ENCODE results near the gene DEPDC1B. TPM values are rescaled to one million over a fixed set of nuclear protein-coding genes. Genes with fewer than 3 reads are reported as not detected.
"Not testable (repeated sequence)": the region's sequence is repeated elsewhere in the genome, so short reads cannot be mapped to it uniquely, and the experiment has no call there.

DEPDC1B gene
- total RNA-seq, 1 experiment from 2014 or later = 41.6 TPM

DNA sequence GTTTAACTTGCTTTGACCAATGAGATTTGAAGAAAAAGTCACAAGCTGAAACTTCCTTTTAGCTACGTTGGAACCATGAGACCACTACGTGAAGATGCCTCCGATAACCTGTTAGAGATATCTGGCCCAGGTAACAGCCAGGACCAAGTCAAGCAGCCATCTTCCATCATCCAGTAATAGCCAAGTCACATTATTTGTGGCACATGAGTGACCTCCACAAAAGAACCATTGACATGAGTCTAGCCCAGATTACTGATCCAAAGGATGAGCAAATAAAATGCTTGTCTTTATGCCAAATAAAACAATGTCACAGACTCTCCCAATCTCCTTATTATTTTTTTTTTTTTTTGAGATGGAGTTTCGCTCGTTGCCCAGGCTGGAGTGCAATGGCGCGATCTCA is 1.6 kb downstream of the DEPDC1B start:
- DNase-seq (ENCODE audit: low spot score) = no peak

DNA sequence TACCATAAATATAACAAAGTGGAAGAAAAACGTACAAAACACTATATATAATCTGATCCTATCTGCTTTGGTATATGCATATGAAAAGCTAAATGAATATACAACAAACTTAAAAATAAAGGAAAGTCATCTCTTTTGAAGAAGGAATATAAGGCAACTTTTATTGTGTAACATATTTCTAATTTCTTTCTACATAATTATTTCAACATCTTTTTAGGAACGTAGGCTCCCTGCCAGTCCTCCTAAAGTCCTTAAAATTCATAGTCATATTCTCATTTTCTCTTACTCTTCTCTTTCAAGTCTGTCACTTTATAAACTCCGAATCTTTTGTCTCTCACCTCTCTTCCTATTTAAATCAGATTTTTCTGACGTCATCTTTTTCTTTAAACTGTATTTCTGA is 9.6 kb downstream of the DEPDC1B start:
- no peak for DNase-seq (ENCODE audit: low spot score)

DNA sequence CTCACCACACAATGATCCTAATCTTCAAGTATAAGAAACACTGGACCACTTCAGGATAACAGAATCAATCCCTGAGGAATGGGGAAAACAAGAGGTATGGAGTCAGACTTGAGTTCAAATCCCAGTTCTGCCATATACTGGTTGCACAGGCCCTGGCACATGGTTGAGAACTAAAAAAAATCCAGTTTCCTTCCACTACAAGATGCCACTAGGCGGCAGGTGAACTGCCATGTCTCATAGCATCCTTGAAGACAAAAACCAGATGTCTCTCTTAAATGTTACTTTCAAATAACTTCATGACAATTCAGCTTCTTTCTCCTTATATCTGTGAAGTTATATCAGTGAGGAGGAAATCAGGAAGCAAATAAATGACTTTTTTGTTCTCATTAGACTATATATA is 11.0 kb downstream of the DEPDC1B start:
- no peak for DNase-seq (ENCODE audit: low spot score)

DNA sequence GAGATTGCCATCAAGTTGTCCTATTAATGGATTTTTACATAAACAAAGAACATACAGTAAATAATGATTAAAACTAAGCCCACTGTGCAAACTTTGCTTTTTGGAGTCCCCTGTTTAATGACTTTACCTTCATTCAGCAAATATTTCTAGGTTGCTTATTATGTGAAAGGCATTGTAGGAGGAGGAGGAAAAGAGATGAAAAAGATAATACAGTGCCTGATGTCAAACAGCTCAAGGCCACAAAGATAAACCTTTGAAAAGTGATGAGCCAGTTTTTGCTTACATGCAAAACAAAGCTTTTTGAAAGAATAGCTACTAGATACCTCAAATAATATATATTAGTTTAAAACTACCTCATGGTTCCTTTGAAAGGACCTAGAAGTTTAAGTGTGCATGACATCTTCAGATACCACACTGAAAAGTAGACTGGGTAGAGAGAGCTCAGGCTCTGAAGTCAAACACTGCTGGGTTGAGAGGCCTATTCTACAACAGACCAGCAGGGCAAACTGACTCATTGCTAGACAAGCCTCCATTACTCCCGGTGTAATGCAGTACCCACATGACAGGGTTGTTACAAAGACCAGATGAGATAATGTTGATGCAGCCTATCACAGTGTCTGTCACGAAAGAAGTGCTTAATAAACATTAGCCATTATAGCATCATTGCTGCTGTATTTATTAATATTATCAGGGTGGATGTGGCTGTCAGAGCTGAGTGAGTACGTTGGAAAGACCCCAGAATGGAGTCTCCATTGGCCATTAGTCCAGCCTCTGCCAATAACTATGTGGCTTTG is 11.8 kb downstream of the DEPDC1B start:
- peak; percentile 41 for DNase-seq (ENCODE audit: low spot score)

DNA sequence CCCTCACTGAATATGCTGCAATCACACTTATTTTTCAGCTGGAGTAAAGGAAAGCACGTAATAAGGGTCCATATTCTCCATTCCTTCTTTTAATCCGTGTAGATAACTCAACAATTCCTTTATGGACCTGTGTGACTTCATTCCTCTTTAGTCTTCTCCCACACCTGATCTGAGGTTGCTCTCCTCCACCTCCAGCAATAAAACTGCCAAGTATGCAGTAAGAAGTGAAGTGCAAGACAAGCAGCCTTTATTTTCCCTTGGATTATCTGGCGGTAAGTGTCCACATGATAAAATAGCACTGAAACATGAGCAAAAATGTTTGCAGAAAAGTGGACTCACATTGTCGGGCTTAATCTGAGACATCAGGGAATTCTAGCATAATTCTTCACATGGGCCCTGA is 13.8 kb downstream of the DEPDC1B start:
- DNase-seq (ENCODE audit: low spot score) = no peak

DNA sequence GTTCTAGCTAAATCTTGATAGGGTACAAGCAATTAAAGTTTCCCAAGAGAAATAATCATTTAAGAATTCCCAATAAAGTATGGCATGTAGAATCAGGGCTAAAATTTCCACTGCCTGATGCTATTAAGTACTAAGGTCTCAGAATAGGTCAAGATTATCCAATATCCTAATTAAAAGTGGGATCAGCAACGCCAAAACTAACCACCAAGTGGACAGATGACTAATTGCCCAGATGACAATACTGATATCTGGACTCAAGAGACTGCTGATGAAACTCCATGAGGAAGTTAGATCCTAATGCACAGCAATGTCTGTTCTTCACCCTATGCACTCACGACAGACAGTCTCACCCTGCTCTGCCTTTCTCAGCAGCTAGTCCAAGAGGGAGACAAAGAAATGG is 14.3 kb downstream of the DEPDC1B start:
- no peak for DNase-seq (ENCODE audit: low spot score)

DNA sequence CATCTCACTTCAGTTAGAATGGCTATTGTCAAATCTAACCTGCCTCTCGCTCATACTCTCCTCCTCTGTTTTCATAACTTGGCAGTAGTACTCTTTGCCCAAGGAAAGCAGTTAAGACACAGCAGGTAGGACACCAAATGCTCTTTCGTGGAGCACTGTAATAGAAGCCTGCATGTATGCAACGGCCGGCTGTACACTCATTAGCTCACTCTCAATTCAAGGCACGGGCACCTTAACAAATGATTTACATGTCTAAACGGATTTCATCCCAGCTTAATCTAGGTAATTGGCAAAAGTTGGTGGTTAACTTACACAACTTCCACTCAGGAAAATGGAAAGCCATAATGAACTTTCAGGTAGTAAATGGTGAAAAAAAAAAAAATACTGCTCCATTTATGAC is 14.9 kb downstream of the DEPDC1B start:
- DNase-seq (ENCODE audit: low spot score) = no peak

DNA sequence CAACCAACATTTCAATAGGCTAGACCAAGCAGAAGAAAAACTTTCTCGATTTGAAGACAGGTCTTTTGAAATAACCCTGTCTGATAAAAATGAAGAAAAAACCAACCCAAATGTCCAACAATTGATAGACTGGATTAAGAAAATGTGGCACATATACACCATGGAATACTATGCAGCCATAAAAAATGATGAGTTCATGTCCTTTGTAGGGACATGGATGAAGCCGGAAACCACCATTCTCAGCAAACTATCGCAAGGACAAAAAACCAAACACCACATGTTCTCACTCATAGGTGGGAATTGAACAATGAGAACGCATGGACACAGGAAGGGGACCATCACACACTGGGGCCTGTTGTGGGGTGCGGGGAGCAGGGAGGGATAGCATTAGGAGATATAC is 18.0 kb downstream of the DEPDC1B start:
- not testable (repeated sequence) for DNase-seq (ENCODE audit: low spot score)

DNA sequence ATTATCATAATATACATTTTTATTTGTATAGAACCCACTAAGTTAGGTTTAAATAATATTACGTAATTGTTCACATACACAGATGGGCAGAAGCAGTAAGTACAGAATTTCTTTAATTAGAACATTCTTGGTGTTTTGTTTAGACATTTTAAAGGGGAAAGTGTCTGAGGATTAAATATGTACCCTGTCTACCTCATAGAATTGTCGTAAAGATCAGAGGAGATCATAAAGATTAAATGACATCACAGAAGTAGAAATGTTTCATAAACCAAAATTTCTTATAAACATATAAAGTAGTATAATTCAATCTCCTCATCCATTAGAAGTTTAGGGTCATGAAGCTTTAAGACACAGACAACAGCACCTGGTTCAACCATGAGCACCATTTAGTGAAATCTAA is 20.1 kb downstream of the DEPDC1B start:
- no peak for DNase-seq (ENCODE audit: low spot score)

DNA sequence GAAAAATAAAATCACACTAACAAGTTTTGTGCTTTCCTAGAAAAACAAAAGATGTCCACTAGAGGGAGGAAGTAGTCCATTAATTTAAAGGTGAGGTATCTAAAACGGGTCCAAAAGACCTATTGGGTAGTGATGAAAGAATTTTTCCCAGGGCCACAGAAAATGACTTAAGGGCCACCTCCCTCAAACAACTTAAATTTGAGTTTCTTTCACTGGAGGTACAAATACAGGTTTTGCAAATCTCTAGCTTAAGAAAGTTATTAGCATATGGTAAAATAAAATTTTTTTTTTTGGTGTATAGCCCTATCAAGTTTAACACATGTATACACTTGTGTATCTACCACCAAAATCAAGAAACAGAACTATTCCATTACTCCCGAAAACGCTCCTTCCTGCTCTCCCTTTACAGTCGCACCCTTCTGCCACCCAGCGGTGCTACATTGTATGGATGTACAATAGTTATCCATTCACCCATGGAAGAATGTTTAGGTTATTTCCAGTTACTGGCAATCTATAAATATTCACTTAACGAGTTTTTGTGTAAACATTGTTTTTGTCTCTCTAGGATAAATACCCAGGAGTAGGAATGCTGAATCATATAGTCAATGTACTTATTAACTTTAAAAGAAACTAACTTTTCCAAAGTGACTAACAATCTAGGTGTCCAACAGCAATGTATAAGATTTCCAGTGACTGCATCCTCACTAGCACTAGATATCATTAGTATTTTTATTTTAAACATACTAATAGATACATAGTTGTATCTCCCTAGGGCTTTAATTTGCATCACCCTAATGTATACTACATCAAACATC is 21.9 kb downstream of the DEPDC1B start:
- DNase-seq (ENCODE audit: low spot score) = peak; percentile 27

DNA sequence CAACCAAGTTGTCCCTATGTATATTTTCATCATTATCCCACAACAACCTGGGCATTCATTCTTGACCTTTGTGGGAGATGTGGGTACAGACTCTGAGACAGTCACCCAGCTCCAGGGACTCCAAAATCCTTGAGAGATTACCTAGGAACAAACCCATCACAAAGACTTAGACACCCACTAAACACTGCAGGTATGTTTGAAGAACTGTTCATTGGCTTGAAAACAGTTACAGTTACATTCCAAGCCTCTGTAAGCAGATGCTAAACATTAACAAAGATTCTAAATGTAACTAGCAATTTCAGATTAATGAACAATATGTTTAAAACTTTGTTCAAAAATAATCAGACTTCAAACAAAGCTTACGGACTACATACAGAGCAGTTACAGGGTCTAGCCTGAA is 24.7 kb downstream of the DEPDC1B start:
- no peak for DNase-seq (ENCODE audit: low spot score)

DNA sequence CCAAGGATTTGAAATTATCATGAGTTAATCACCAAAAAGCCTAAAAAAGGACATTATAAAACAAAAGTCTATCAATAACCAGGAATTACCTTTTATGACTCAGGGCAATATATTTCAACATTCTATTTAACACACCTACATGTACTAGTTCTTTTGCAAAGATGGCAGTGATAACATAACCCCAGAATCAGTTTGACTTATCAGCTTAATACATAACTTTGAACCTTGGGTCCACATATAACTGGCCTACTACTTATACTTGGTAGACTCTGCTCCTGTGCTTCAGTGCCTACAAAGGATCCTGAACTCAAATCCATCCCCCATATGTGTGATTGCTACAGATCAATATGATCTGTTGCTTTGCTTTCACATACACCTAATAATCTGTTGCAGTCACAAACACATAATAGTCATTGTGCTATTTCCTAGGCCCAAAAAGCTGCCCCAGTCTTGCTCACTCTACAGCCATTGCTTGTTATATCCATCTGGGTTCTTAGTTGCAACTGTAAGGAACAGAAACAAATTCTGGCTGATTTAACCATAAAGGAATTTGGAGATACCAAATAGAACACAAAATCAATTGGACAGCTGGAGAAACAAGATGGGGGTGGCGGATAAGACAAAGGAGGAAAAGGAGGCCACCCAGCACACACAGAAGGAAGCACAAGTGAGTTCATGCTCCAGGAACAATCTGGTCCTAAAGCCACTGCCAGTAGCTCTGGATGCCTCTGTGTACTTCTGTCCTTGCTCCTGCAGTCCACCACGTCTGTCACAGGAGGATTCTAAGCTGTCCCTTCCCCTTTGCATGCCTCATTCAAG is 25.5 kb downstream of the DEPDC1B start:
- DNase-seq (ENCODE audit: low spot score) = no peak

DNA sequence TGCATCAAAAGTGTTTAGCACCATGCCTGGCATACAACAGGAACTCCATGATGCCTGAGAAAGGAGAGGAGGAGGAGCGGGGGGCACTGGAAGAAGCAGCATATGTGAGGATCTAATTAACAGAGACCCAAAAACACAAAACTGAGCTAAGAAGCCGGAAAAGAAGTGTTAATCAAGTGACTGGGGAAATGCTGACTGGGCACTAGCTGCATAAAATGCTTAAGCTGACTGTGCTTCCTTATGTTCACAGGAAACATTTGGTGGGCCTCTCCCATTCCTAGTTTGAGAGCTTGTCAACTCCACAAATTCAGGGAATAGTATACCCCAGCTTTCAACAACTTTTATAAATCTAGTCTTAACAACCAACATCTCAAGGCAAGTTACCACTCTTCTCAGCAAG is 26.6 kb downstream of the DEPDC1B start:
- no peak for DNase-seq (ENCODE audit: low spot score)

DNA sequence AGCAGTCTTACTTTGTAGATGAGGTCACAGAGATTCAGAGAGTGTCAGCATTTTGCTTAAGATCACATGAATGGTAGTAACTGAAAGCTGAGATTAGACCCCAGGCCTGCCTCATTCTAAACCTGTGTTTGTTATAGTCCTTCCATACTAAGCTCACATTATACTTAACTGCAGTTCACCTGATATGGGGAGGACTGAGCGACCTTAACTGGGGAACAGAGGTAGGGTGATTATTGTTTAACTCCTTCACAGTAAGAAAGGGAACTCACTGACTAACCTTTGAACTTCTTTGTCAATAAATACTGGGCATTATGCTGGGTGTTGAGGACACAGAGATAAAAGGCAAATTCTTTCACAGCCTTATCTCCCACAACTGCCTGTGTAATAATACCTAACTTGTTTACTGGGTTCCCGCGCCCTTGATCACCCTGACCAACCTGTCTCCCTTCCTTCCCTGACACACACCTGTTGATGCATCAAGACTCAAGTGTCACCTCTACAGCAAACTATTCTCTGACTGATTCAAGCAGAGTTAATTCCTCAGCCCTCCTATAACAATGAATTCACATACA is 27.2 kb downstream of the DEPDC1B start:
- DNase-seq (ENCODE audit: low spot score) = no peak

DNA sequence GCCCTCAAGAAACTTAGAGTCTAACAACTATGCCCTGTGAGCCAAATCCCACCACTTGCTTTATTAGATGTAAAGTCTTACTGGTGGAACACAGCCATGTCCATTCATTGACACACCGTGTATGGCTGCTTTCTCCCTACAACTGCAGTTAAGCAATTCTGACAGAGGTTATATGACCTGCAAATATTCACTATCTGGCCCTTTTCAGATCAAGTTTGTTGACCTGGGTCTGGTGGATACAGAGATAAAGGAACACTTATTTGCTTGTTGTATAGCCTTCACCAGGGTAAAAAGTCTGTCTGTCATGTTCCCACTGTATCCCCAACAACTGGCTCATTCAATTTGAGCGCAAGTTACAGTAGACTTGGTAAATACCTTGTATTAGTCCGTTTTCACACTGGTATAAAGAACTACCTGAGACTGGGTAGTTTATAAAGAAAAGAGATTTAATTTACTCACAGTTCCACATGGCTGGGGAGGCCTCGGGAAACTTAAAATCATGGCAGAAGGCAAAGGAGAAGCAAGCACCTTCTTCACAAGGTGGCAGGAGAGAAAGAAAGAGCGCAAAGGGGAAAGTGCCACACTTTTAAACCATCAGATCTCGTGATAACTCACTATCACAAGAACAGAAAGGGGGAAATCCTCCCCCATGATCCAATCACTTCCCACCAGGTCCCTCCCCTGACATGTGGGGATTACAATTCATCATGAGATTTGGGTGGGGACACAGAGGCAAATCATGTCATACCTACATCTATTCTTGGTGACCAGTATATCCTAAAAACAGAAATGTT is 27.9 kb downstream of the DEPDC1B start:
- DNase-seq (ENCODE audit: low spot score) = no peak

DNA sequence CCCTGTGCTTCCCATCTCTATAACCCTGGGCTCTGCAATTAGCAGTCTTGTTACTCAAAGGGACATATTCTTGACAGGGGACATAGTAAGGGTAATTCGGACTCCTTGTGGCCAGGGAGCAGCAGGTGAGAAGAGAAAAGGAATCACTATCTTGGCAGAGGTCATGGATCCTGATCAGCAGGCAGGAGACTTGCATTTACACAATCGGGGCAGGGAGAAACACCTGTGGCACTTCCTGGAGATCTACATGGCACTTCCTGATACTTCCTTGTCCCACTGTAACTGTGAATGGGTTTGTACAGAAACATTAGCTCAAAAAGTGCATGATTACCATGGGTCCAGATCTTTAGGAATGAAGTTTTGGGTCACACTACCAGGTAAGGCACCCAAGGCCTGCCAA is 29.2 kb downstream of the DEPDC1B start:
- no peak for DNase-seq (ENCODE audit: low spot score)

DNA sequence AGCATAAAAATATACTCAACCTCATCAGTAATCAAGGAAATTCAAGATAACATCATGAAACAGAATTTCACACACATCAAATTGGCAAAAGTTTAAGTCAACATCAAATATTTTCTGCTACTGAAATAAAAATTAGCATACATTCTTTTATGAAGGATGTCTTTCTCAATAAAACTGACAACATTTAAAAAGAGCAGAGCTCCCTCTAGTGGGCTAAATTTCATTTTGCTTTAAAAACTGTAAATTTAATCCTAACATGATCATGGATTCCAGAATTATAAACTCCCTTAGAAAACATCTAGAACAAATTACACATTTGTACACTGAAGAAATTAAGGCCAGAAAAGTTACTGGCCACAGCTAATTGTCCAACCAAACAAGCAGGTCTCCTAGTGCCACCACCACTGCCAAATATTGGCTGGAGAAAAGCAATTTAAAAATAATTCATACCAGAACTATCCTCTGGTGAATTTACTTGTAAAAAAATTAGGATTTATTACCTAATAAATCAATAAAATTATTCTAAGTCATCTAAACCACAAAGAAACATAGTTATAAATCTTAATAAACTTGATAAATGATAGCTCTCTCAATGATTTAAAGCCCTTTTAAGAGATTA is 31.2 kb downstream of the DEPDC1B start:
- DNase-seq (ENCODE audit: low spot score) = no peak

DNA sequence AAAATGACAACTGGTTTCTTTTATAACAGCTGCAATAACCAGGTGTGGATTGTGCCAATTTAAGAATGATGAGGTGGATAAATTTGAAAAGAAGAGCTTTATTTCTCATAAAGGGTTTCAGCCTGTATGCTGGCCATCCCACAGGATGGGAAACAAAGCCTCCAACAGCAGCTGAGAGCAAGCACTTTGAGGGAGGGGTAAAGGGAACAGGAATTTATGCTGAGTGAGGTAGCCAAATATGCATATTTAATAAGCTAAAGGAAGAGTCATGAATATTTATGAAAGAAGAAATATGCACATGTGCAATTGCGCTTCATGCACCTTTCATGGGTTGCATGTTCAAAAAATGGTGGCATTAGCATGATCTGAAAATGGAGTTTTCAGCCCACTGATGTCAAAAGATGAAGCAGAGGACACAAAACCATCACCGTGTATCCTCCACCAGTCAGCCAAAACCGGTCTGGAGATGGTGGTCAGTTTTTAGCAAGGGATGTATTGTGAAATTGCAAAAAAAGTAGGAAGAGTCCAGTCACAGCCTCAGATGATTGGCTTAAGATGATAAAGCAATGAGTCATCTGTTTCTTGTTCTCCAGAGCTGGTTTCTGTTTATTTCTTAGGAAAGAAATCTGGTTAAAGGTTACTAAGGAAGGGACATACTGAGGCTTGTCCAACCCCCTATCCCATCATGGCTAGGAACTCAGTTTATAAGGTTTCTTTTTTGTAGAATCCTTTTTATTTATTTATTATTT is 47.9 kb downstream of the DEPDC1B start:
- DNase-seq (ENCODE audit: low spot score) = peak; percentile 82

DNA sequence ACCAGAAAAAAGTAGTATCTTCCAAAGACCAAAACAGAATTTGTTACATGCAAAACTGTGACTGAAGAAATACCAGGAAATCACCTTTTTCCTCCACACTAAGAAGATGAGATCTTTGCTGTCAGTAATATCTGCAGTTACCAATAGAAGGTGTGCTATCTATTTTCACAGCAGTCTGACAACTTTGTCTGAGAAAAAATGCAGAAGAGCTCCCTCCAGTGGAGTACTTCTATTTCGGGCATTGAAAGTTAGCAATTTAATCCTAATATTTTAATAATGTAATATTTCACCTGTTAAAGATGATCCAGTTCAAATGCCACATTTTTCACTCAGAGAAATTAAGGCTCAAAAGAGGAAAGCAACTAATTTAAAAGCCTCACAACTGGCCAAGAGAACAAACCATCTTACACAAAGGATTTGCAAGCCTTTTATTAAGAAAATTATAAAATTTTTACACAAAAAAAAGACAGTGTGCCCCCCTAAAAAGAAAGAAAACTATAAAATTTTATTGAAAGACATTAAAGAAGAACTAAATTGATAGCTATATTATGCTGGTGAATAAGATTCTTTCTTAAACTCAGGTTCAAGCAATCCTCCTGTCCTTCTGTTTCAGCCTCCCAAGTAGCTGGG is 50.6 kb downstream of the DEPDC1B start:
- DNase-seq (ENCODE audit: low spot score) = peak; percentile 29

DNA sequence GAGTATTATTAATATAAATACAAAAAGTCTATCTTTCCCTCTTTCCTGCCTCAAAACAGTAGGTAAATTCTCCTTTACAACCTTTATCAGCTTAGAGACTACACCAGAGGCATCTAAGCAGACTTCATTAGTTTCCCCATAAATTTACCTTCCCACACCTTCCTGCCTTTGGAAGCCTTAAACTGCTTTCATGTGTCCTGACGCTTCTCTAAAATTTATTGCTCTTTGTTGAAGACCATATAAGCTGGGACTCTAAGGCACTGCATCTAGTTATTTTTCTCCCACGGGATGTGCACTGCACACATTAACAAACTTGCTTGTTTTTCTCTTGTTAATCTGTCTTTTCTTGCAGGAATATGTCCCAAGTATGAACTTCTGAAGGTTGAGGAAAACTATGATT is 51.8 kb downstream of the DEPDC1B start:
- no peak for DNase-seq (ENCODE audit: low spot score)
